Measurements from ENCODE around the gene KRTAP16-1. TPM values are rescaled to one million over a fixed set of nuclear protein-coding genes. Genes with fewer than 3 reads are reported as not detected.

The KRTAP16-1 gene
- polyA plus RNA-seq, 1 donor (not counting 4 experiments of a cell fraction or from before 2014, with no cell fraction given), result not detected

DNA sequence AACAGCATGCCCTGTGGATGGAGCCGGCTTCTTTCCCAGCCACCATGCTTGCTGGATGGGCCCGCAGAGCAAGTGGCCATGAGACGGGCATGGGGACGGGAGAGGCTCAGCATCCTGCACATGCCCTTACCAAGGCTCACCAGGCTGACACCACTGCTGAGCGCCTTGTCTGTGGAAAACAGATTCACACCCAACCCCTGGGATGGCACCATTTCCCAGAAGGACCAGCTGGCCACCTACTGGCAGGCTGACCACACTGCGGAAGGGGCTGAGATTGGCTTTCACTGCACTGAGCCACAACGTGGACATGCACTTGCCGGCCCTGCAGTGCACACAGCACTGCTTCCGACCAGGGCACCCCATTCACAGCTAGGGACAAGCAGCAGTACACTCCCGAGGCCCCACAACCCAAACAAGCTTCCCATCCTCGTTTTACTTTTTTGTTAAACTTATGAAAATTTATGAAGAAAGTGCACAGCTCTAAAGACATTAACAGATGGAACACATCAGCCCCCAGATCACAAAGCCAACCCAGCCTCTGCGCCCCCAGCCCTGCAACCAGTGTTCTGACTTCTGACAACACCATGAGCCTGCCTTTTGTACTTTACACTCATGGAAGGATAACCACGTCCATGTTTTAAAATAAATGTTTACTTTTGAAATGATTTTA lies 20.3 kb upstream of the KRTAP16-1 start:
- Histone ChIP-seq H3K27ac (ENCODE audit: control insufficient read depth, insufficient read depth, low read length) (no peak overlapping the region), H3K79me2 (ENCODE audit: control insufficient read depth, insufficient read depth, low read length) (no peaks in the 10 kb centered on the region), H3K9me1 (ENCODE audit: control insufficient read depth, extremely low read depth, insufficient read depth, low read length) (no peaks in the 10 kb centered on the region), H3K9ac (ENCODE audit: control insufficient read depth, extremely low read depth, insufficient read depth, low read length) (no peak overlapping the region), H2AFZ (ENCODE audit: control insufficient read depth, low read length) (no peak overlapping the region), H3K9me3 (ENCODE audit: control insufficient read depth, low read depth, low read length) (no peaks in the 10 kb centered on the region), H3K27me3 (ENCODE audit: control insufficient read depth, extremely low read depth, insufficient read depth, low read length) (no peaks in the 10 kb centered on the region), H3K36me3 (ENCODE audit: control insufficient read depth in 2 of 2, extremely low read depth in 1 of 2, insufficient read depth in 2 of 2, low read length in 2 of 2) (no peaks in the 10 kb centered on the region), H3K4me3 (ENCODE audit: control insufficient read depth in 2 of 3, extremely low read depth in 1 of 3, insufficient read depth in 2 of 3, low read depth in 1 of 3, low read length in 3 of 3) (no peak overlapping the region), H3K4me2 (ENCODE audit: control insufficient read depth, extremely low read depth, insufficient read depth, low read depth, low read length) (no peak overlapping the region), H3K4me1 (ENCODE audit: control insufficient read depth, extremely low read depth, insufficient read depth, low read length) (no peaks in the 10 kb centered on the region), H4K20me1 (ENCODE audit: control insufficient read depth, extremely low read depth, insufficient read depth, low read length) (no peaks in the 10 kb centered on the region)
- FAIRE-seq, result peak; percentile 68
- TF ChIP-seq, protein P1, sequence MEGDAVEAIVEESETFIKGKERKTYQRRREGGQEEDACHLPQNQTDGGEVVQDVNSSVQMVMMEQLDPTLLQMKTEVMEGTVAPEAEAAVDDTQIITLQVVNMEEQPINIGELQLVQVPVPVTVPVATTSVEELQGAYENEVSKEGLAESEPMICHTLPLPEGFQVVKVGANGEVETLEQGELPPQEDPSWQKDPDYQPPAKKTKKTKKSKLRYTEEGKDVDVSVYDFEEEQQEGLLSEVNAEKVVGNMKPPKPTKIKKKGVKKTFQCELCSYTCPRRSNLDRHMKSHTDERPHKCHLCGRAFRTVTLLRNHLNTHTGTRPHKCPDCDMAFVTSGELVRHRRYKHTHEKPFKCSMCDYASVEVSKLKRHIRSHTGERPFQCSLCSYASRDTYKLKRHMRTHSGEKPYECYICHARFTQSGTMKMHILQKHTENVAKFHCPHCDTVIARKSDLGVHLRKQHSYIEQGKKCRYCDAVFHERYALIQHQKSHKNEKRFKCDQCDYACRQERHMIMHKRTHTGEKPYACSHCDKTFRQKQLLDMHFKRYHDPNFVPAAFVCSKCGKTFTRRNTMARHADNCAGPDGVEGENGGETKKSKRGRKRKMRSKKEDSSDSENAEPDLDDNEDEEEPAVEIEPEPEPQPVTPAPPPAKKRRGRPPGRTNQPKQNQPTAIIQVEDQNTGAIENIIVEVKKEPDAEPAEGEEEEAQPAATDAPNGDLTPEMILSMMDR (optimal IDR thresholded peaks at IDR 0.05 in 1 of 3, IDR thresholded peaks at IDR 0.05 in 1 of 3, conservative IDR thresholded peaks at IDR 0.05 in 1 of 3; ENCODE audit: extremely low read depth in 1 of 3, insufficient read depth in 2 of 3, low read length in 3 of 3), result peak; percentile 89 to 93 (median 92)
- no peak for TF ChIP-seq EZH2 (IDR thresholded peaks at IDR 0.05; ENCODE audit: low read length)
- DNase-seq (ENCODE audit: low read depth, low spot score), result no peak
- dilution Hi-C loops (cut with MboI; ENCODE audit: extremely low pct_ligation_motif_present, low sequenced_read_pairs), result no loop called here

DNA sequence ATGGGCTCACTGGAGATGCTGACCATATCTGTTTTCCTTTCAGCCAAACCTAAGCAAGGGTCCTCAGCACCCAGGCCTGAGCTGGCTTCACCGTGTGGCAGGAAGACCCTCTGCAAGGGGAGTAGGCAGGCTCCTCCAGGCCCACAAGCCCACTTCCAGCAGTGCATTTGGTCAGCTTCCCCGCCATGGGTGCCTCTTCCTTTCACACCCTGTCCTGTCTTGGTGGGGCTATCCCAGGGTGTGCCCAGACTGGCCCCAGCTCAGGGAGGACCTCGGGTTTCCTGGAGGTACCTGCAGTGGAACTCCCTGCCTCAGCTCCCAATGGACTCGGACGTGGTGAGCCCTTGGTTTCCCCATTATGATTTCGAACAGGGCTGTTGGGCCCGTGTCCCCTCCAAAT lies 19.1 kb upstream of the KRTAP16-1 start:
- Histone ChIP-seq H3K9me1 (ENCODE audit: control insufficient read depth, extremely low read depth, insufficient read depth, low read length) (no peaks in the 10 kb centered on the region), H3K4me2 (ENCODE audit: control insufficient read depth, extremely low read depth, insufficient read depth, low read depth, low read length) (no peak overlapping the region), H3K9ac (ENCODE audit: control insufficient read depth, extremely low read depth, insufficient read depth, low read length) (no peak overlapping the region), H3K4me1 (ENCODE audit: control insufficient read depth, extremely low read depth, insufficient read depth, low read length) (no peaks in the 10 kb centered on the region), H2AFZ (ENCODE audit: control insufficient read depth, low read length) (no peak overlapping the region), H3K9me3 (ENCODE audit: control insufficient read depth, low read depth, low read length) (no peaks in the 10 kb centered on the region), H3K79me2 (ENCODE audit: control insufficient read depth, insufficient read depth, low read length) (no peaks in the 10 kb centered on the region), H3K4me3 (ENCODE audit: control insufficient read depth in 2 of 3, extremely low read depth in 1 of 3, insufficient read depth in 2 of 3, low read depth in 1 of 3, low read length in 3 of 3) (no peak overlapping the region), H4K20me1 (ENCODE audit: control insufficient read depth, extremely low read depth, insufficient read depth, low read length) (no peaks in the 10 kb centered on the region), H3K27ac (ENCODE audit: control insufficient read depth, insufficient read depth, low read length) (no peak overlapping the region), H3K36me3 (ENCODE audit: control insufficient read depth in 2 of 2, extremely low read depth in 1 of 2, insufficient read depth in 2 of 2, low read length in 2 of 2) (no peaks in the 10 kb centered on the region), H3K27me3 (ENCODE audit: control insufficient read depth, extremely low read depth, insufficient read depth, low read length) (no peaks in the 10 kb centered on the region)
- TF ChIP-seq, protein P1 (optimal IDR thresholded peaks at IDR 0.05 in 1 of 3, IDR thresholded peaks at IDR 0.05 in 1 of 3, conservative IDR thresholded peaks at IDR 0.05 in 1 of 3; ENCODE audit: extremely low read depth in 1 of 3, insufficient read depth in 2 of 3, low read length in 3 of 3), result no peak
- TF ChIP-seq EZH2 (IDR thresholded peaks at IDR 0.05; ENCODE audit: low read length), result no peak
- dilution Hi-C loops (cut with MboI; ENCODE audit: extremely low pct_ligation_motif_present, low sequenced_read_pairs), result no loop called here
- no peak for FAIRE-seq
- DNase-seq (ENCODE audit: low read depth, low spot score), result no peak

Measured in keratinocyte (primary cell).